Inflammatory macrophage treated with lipopolysaccharide for 1 hour (primary cell): ENCODE data around the gene PAK6.

ENCODE experiments used
- DNase-seq, 2 donors: peaks; one replicate each; pipeline ENCODE4 v3.0.0-alpha.2; 2020 to 2022

PAK6 gene

DNA sequence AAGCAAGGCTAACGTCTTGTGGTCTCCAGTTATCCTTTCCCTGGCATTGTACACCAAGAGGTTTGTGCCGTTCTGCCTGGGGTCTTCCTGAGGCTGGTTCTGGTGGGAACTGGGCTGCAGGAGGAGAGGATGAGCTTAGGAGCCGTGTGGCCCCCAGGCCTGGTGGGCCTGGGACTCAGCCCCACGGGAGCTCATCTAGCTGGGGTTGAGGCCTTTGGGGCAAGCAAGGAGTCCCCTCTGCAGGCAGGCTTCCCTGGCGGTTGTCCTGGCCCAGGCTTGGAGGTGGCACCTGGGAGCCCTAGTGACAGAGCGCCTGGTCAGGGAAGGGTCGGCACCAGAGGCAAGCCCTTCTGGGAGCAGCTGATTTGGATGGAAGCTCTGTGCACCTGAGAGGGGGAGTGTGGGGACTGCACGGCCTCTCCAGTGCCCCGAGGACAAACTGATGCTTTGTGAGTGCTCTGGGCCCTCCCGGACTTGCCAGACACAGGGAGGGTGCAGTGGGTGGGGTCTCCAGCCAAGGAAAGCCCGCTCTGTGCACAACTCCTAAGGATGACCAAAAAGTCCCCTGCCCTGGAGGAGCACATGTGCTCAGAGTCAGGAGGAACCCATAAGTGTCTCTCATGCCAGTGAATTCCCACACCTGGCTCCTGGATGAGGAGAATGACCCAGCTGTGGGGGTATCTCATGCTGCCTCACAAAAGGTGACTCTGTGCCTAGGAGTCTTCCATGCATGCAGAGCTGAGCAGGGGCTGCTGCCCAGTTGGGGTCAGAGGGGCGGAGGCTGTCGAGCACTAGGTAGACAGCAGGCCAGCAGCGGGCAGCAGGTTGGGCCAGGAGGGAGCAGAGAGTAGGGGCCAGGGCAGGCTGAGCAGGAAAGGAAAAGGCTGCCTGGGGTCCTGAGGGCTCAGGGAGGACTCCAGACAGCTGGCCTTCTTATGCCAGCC, 2.7 kb downstream of the PAK6 start:
- no peak for DNase-seq

DNA sequence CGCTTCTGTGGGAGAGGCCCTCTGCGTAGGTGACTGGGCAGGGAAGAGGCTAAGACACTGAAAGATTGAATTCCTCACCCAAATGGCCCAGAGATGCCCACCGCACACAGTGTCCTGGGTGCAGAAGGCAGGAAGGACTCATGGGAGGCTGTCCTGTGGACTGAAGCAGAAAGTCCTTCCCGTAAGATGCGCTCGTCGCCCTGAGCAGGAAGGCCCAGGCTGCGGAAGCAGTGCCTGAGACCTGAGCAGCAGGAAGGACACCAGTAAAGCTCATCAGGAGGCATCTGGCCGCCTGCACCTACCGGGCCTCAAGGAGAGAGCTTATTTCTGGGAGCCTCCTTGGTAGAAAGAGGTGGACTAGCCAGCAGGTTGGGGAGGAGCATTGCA, 3.3 kb downstream of the PAK6 start:
- no peak for DNase-seq

DNA sequence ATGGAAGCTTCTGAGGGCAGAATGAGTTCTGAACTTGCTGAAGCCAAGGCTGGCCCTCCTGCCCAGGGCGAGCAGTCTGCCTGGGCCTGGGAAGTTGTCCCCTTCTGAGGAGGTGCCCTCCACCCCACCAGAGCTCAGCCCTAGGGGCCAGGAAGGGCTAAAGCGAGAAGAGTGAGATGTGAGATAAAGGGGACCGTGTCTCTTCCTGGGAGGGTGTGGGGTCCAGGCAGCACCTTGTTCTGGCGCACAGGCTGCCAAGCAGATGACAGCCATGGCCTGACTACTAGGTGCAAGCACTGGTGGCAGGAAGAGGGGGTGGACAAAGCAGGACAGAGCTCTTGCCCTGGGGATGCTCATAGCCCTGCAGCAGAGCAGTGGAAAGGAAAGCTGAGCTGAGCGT, 3.7 kb downstream of the PAK6 start:
- no peak for DNase-seq

DNA sequence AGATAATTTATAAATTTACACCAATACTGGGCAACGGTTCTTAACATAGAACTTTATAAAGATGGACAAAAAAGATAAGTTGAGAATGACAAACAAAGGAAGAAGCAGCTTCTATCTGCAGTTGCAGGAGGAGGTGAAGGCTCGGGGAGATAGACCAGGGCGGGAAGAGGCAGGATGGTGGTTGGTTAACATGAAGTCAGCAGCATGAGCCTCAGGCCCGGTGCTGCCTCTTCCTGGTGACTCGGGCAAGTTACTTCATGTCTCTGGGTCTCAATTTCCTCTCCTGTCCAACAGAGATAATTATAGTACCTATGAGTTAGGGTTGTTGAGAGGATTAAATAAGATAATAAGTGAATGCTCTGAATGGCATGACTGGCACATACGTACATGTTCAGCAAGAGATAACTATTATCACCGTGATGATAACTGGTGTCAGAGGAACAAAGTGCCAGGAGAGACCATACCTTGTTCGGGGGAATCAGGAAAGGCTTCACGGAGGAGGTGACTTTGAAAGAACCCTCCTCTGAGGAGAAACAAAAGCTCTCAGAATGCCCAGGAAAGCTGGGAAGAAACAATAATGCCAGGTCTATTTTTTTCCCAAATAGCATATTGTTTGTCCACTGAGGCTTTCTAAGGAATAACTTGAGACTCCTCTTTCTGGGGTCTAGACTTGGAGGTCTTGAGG, 4.4 kb downstream of the PAK6 start:
- no peak for DNase-seq

DNA sequence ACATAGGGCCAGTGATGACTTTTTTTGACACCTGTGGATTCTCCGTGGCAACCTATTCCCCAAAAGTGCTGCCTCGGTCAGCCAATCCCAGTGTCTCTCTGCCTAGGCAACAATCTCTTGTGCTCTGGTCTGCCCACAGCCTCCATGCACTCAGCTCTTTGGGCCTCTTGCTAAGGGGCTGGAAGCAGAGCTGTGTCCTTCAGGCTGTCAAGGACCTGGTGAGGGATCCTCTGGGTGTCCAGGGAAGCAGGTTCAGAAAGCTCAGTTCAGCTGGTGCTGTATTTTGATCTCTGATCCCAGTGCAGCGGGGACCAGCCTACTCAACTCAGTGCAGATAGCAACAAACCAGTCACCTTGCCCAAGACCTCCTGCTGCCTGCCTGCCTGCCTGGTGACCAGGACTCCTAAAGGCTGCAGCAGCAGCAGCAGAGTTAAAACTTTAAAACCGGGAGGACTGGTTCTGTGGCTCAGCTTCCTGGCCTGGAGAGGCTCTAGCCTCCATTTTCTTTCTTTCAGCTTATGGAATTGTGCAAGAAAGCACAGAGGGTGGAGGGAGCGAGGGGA, 6.2 kb downstream of the PAK6 start:
- DNase-seq, result no peak

DNA sequence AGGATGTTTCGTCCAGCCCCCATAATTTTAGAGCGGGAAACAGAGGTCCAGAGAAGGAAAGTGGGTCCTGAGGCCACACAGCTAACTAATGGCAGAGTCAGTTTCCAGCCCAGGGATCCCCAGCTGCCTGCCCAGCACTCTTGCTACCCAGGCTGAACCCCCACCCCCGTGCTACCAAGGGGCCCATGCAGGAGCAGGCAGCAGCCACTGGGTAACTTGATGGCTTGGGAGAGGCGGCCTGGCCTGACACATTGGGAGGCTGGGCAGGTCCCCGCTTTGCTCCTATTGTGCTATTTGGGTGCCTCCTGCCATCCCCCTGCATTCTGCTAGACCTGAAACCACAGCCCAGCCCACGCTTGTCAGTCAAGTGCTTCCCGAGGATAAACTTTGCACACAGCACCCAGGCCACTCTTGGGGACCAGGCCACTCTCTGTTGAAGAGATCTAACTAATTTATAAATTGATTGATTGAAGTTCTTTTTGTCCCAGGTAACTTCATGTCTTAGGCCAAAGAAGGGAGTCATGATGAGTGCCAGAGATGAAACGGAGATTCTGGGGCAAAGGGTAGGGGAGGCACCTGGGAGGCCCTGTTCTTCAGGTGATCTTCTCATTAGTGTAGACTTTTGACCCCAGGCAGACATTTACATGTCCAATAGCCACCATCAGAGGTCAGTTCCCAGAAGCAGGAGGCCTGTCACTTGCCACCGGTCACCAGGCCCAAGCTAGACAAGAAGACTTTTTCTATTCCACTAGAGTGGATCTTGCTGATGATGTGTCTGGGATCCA, 7.0 kb downstream of the PAK6 start:
- no peak for DNase-seq

DNA sequence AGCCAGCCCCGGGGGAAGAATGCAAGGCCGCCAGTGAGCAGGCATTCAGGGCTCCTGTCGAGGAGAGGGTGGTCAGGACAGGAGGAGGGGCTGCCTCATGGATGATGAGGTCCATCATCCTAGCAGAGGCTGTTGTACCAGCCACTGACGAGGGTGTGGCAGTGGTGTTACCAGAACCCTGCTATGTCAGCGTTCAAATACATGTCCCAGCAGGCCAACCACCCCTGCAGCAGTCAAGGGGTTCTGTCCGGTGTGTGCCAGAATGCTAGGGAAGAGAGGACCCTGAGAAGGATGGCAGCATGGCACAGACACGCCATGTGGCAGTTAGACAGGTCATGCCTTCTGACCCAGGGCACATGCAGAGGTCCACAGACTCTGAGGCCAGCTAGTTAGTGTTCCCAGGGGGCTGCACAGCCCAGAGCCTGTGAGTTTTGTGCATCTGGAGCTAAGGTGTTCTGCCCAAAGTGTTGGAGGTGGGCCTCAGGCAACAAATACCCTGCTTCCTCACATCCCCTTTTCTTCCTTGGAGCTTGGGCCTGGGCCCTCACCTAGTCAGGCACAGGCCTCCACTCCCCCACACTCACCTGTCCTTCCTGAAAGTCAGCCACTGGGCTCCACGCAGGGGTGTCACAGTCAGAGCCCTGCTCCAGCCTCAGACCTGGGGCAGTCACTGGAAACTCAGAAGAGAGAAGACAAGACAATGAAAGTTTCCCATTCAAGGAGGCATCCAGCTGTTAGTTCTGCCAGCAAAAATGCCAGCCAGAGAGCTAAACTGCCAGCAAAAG, 7.8 kb downstream of the PAK6 start:
- DNase-seq, result no peak

DNA sequence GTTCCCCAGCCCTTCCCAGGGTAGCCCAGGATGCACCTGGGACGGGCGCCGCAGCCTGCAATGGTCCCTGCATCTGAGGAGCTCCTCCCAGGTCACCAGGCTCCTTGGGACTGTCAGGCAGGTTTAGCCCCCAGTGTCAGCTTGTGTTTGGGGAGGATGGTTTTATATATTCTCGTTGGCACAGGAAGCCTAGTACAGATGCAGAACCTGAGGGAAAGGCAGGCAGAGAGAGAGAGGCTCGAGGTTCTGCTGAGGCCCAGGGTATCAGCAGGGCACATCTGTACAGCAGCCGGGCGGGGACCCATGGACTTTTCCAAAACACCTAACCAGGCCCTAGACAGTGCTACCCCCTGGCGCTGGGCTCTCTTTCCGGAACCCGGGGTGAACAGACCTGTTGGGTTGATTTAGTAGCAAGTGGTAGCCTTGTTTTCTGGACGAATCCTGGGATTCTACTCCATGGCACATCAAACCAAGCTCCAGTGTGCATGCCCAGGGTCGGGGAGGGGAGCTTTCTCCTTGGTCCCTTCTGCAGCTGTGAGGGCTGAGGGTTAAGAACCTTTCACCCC, 8.6 kb downstream of the PAK6 start:
- DNase-seq, result no peak

DNA sequence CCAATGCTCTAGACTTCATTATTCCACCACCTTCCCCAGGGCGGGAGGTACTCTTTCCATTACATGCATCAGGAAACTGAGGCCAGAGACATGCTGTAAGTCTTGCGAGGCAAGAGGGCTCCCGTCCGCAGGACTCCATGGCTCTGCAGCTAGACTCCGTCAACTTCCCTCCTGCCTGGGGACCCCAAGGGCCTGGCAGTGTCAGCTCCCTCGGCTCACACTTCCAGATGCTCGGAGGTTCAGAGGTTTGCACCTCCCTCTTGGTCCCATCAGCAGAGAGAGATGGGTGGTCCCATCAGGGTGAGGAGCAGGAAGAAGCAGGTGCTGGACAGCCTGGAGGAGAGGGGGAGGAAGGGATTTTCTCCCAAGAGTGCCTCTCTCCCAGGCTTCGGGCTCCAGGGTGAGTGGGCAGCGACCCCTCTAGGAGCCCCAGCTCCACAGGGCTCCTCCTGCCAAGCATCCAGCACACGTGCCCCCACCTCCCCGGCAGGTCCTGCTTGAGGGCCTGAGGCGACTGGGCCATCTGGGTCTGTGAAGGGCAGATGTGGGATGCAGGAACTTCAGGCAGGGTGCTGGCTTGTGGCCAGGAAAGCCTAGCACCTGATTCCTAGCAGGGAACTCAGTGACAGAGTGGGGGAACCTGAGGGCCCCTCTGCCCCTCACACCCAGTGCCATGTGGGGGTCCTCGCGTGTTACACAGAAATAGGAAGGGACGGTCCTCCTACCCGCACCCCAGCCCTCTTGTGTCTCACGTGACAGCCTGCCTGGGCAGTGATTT, 9.3 kb downstream of the PAK6 start:
- no peak for DNase-seq

DNA sequence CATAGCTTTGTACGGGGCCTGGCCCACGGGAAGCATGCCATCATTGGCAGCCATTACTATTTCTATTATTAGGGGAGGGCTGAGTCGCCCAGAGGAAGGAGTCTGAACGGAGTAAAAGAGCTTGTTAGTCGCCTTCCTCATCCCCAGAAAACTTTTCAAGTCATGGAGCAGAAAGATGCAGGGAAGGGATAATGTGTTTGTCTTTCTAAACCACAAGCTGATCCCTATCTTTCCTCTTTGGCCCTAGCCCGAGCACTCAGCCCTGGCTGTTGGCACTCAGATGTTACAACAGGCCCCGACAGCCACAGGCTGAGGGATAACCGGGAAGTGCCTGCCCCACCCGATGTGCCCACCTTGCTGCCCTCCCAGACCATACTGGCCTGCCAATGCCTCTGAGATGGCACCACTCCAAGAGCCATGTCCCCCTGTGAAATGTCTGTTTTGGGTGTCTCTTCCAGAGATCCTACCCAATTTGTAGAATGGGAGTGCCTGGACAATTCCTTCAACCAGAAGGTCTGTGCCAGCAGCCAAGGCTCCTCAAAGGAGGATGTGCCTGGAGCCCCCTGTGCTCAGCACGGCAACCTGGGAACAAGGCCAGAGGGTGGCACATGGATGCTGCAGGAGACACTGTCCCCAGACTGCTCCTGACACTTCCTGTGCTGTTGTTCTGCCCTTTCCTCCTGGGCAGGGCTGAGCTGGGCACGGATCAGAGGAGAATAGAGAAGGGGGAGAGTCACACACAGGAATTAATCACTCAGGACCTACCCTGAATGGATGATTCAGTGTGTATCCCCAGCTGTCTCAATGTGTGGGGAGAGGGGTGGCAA, 10.8 kb downstream of the PAK6 start:
- no peak for DNase-seq

DNA sequence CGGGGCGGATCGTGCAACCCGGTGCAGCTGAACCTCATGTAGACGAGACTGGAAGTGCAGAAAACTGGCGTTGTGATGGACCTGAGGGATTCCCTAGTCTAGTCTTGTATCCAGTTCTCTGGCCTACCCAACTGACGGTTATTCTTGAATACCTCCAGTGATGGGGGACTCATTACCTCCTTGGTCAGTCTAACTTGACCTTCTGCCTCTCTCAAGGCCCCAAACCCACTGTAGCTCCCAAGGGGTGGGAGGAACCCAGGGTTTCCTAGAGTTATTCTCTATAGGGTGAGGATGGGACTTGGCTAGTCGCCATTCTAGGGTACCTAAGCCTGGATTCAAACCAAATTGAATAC, 11.4 kb downstream of the PAK6 start:
- no peak for DNase-seq

DNA sequence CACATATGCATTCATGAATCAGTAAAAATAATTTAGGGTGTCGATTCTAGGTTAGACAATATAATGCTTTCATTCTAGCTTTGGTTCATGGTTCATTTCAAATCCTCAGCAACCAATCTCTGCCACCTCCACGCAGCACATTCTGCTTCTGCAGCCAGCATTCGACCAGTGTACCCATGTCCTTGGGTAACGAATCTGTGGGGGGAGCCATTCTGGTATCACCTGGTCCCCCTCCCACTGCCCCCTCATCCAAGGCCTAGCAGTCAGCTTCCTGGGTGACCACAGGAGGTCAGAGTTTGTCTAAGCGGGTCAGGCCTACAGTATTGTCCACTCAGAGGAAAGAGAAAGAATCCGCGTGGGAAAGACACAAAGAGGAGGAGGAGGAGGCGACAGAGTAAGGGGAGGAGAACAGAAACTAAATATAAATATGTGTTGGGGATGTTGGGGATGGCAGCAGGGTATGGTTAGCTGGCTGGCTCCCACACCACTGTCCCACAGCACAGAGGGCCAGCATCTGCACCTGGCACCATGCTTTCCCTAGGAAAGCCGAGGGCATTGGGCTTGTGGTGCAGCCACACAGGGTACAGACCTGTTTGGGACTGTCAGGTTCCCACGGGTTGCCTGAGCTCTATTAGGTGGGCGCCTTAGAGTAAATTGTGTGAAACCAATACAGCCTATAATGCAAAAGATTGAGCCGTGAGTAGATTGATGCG, 12.1 kb downstream of the PAK6 start:
- no peak for DNase-seq

DNA sequence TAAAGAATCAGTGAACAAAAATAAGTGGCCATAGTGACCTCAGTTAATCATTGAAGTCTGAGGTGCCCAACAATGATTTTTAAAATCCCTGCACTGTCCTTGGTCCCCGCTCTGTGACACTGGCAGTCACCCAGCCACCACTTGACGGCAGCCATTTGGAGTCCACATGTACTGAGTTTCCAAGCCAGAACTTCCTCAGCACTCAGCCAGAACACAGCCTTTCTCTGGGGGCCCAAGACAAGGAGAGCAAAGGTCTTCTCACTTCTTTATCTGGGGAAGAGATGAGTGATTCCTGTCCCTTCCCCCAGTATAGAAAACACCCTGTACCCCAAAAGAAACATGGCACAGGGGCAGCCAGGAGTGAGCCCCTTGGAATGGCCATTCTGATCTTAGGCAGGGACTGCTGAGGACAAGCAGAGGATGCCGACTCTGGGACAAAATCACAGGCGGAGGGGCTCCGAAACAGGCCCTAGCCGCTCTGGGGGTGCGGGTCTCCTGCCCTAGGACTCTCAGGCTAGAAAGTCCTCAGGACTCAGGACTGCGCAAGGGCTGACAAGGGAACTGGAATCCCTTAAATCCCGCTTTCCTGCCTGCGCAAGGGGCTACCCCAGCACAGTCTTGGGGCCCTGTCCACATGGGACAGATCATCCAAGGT, 12.8 kb downstream of the PAK6 start:
- no peak for DNase-seq

DNA sequence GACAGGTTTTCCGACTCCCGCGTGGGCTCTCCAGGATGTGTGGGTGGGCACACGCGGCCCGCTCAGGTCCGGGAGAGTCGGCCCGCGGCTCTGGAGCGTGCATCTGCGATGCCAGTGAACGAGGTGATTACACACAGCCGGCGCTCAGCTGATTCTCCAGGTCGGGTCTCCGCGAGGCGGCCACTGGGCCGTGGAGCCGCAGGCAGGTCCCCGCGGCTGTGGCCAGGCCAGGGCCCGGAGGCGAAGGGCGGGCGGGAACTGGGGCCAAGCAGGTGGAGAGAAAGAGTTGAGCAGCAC, 13.2 kb downstream of the PAK6 start:
- no peak for DNase-seq

DNA sequence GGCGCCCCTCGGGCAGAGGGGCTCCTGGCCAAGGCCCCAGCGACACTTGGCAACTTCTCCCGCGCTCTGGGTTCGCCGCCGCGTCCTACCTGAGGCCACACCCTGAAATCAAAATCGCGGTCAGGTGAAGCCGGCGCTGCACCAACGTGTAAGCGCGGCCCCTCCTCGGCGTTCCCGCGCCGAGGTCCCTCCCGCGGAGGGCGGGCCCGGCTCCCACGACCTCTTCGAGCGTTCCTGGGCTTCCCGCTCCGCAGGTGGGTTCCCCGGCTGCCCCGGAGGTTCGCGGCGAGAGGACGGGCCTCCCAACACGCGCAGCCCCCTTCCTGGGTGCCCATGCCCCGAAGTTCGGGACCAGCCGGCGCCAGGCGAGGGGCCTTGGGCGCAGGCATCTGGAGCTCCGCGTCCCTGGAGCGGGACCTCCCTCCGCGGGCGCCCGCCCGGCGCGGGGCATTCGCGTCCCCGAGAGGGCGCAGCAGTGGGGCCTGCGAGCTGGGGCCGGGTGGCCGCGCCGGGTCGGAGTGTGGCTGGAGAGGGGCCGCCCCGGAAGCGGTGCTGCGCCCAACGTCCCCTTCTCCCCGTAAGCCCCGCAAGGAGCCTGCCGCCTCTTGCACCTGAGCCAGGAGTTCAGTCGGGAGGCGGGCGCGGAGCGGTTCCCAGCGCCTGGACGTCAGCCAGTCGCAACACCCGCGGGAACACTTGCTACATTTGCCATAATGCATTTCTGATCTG, 13.7 kb downstream of the PAK6 start:
- DNase-seq, result no peak

DNA sequence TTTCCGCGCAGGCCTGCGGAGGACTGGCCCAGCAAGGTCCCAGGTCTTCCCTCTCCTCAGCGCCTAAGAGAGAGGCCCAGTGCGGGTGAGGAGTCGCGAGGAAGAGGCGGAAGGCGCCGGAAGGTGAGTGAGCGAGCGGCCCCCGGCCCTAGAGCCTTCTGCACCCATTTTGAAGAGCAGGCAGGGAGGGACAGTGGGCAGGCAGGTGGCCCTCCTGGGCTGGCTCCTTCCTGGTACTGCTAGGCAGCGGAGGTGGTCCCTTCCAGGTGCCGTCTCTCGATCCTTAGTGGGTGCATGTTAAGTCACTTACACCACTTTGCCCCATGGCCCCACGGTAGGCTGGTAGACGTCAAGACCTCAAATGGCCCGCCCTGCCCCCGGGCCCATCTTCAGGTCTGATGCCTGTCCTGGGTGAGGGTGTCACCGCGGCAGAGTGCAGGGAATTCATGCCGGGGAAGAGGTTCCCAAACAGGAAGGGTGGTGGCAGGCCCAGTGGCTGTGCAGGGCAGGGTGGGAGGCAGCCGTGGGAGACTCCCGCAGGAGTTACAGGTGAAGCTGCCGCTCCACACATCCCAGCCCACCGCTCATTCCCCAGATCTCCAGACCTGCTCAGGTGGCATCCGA, 14.4 kb downstream of the PAK6 start:
- no peak for DNase-seq

DNA sequence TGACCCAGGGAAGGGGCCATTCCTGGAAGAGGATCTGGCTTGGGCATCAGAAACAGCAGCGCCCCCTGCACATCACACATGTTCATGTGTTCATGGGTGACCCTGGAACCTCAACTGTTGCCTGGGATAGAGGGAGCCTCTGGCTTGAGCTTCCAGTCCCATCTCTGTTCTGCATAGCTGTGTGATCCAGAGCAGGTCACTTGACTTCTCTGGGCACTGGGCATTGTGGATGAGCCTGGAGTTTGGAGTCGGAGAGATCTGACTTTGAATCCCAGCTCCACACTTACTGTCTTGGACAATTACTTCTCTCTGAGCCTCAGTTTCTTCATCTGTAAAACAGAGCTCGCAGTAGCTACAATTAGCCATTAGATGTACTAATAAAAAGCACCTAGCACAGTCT, 15.6 kb downstream of the PAK6 start:
- no peak for DNase-seq

DNA sequence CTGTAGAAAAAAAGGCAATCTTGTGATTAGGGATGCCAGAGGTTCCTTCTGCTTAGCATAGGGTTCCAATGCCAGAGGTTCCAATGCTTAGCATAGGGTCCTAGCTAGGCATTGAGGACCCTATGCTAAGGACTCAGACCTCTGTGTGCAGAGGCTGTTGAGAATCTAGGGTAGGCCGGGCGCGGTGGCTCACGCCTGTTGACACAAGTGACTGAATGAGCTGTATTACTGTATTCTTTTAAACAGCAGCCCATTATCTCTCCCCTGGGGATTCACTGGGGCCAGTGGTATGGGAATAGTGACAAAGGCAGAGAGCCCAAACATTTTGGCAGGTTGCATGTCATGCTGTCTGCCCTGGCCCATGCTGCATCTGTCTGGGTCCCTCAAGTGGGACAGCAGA, 16.2 kb downstream of the PAK6 start:
- no peak for DNase-seq
